Lower leg skin (tissue), 4 donors: ENCODE measurements around the gene CLEC2D. TPM values are rescaled to one million over a fixed set of nuclear protein-coding genes. Genes with fewer than 3 reads are reported as not detected.
"Not testable (repeated sequence)": the region's sequence is repeated elsewhere in the genome, so short reads cannot be mapped to it uniquely, and the experiment has no call there.

Source experiments
- DNase-seq, 2 donors: peaks; one replicate each; pipeline ENCODE4 v3.0.0-alpha.2; 2019; ENCODE audit warnings: low spot score in 2 of 2
- H3K4me3 ChIP-seq: fragments of 200-600 bp; sonication (generic); 2 replicates; pipeline ENCODE4 v1.5.1; 2017; ENCODE audit warnings: mild to moderate bottlenecking, low read depth; ENCODE audit not compliant: poor library complexity, severe bottlenecking
- POLR2A ChIP-seq, 2 donors: fragments of 450-650 bp; IDR thresholded peaks; one replicate each; pipeline ENCODE4 v1.6.1; 2016 to 2017; ENCODE audit warnings: antibody characterized with exemption in 2 of 2, mild to moderate bottlenecking in 1 of 2, moderate library complexity in 1 of 2
- WGBS, 2 donors: methylation state at CpG; one replicate each; pipeline ENCODE4 v1.1.5; 2018; 5-methylcytosine and 5-hydroxymethylcytosine counted together
- intact Hi-C: fragments of 100-400 bp; cut with DNase I; formaldehyde crosslinking; loops from one replicate; pipeline ENCODE4 v1.15.0; 2023; ENCODE audit warnings: low total_unique reads
- total RNA-seq, 4 donors: library from RNA; depleted of rRNA; stranded (reverse); fragments of >200 nt; gene quantifications; one replicate each; pipeline ENCODE4 v1.1.0, GENCODE V29; 2016
- TF ChIP-seq, protein P1 (sequence below), 3 donors: fragments of 450-650 bp; IDR thresholded peaks; one replicate each; pipeline ENCODE4 v1.5.1; 2016; ENCODE audit warnings: antibody characterized with exemption in 3 of 3, mild to moderate bottlenecking in 3 of 3, moderate library complexity in 2 of 3

CLEC2D gene
- total RNA-seq, 4 donors from 2014 or later, result 1.6 to 7.8 (median 2.5) TPM

GRCh38 chr12:9685915-9686314, 16.4 kb downstream of the CLEC2D start:
- DNase-seq, result no peak
- 86 to 90% methylated on average over 4 of the region's 4 CpGs for WGBS, 2 donors
- intact Hi-C loops, result no loop called here
- H3K4me3 ChIP-seq, result no peak overlapping the region
- TF ChIP-seq, protein P1, sequence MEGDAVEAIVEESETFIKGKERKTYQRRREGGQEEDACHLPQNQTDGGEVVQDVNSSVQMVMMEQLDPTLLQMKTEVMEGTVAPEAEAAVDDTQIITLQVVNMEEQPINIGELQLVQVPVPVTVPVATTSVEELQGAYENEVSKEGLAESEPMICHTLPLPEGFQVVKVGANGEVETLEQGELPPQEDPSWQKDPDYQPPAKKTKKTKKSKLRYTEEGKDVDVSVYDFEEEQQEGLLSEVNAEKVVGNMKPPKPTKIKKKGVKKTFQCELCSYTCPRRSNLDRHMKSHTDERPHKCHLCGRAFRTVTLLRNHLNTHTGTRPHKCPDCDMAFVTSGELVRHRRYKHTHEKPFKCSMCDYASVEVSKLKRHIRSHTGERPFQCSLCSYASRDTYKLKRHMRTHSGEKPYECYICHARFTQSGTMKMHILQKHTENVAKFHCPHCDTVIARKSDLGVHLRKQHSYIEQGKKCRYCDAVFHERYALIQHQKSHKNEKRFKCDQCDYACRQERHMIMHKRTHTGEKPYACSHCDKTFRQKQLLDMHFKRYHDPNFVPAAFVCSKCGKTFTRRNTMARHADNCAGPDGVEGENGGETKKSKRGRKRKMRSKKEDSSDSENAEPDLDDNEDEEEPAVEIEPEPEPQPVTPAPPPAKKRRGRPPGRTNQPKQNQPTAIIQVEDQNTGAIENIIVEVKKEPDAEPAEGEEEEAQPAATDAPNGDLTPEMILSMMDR (IDR thresholded peaks at IDR 0.05), result no peak
- no peak for TF ChIP-seq POLR2A (IDR thresholded peaks at IDR 0.05)

- no peak for TF ChIP-seq POLR2A (IDR thresholded peaks at IDR 0.05)
- TF ChIP-seq, protein P1 (IDR thresholded peaks at IDR 0.05), result no peak
- H3K4me3 ChIP-seq, result no peak overlapping the region
- intact Hi-C loops, result no loop called here
- DNase-seq, result no peak
- whole genome bisulfite sequencing, 2 donors, result 73 to 80% methylated on average over 1 of the region's 1 CpG
Measured at GRCh38 chr12:9687228-9687627, 17.7 kb downstream of the CLEC2D start.

DNA sequence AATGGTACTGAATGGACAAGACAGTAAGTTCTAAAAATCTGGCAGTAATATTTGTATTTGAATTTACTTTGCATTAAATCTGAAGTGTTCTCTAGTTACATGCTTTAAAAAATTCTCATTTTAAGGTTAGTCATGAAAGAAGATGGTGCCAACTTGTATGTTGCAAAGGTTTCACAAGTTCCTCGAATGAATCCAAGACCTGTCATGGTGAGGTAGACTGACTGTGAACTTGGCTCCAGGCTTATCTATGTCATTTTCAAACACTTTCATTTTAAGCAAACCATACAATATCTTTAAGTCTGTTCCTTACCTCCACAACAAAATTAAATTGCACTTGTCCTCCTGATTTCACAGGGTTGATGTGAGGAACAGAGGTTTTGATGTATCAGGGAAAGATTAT, 23.4 kb downstream of the CLEC2D start:
- intact Hi-C loops, result no loop called here
- H3K4me3 ChIP-seq, result no peak overlapping the region
- DNase-seq, result no peak
- TF ChIP-seq, protein P1 (IDR thresholded peaks at IDR 0.05), result no peak
- TF ChIP-seq POLR2A (IDR thresholded peaks at IDR 0.05), result no peak
- 88 to 90% methylated on average over 1 of the region's 1 CpG for WGBS, 2 donors

GRCh38 chr12:9694241-9694640, 24.7 kb downstream of the CLEC2D start:
- TF ChIP-seq, protein P1 (IDR thresholded peaks at IDR 0.05), result no peak
- no peak for TF ChIP-seq POLR2A (IDR thresholded peaks at IDR 0.05)
- no peak for DNase-seq
- H3K4me3 ChIP-seq, result no peak overlapping the region
- 53 to 56% methylated on average over 1 of the region's 1 CpG for WGBS, 2 donors
- intact Hi-C loops, result no loop called here

DNA sequence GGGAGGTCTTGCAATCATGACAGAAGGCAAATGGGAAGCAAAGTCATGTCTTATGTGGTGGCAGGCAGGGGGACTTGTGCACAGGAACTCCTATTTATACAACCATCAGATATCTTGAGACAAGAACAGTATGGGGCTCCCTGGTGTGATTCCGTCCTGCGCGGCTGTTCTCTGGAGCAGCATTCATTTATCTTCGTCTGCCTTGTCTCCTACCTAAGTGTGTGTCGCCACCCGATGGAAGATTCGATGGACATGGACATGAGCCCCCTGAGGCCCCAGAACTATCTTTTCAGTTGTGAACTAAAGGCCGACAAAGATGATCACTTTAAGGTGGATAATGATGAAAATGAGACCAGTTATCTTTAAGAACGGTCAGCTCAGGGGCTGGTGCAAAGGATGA, 25.6 kb downstream of the CLEC2D start:
- intact Hi-C loops, DNase-seq, H3K4me3 ChIP-seq: not testable (repeated sequence)
- 96% methylated on average over 9 of the region's 9 CpGs for whole genome bisulfite sequencing, 2 donors

DNA sequence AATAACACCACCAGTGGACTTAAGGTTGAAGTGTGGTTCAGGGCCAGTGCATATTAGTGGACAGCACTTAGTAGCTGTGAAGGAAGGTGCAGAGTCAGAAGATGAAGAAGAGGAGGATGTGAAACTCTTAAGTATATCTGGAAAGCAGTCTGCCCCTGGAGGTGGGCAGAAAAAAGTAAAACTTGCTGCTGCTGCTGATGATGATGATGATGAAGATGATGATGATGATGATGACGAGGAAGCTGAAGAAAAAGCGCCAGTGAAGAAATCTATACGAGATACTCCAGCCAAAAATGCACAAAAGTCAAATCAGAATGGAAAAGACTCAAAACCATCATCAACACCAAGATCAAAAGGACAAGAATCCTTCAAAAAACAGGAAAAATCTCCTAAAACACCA, 26.1 kb downstream of the CLEC2D start:
- H3K4me3 ChIP-seq, DNase-seq, intact Hi-C loops: not testable (repeated sequence)
- WGBS, 2 donors, result 96 to 98% methylated on average over 3 of the region's 3 CpGs

DNA sequence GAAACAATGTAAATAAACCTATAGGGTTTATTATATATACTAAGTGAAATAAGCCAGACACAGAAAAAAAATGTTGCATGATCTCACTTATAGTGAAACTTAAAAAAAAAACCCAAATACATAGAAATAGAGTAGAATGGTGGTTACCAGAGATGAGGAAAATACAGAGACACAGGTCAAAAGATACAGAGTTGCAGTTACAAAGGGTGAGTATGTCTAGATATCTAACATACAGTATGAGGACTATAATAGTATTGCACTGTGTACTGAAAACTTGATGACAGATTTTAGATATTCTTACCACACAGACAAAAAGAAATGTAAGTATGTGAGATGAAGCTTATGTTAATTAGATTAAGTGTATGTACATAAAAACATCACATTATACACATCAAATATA, 28.1 kb downstream of the CLEC2D start:
- H3K4me3 ChIP-seq, result no peak overlapping the region
- TF ChIP-seq, protein P1 (IDR thresholded peaks at IDR 0.05), result no peak
- no peak for TF ChIP-seq POLR2A (IDR thresholded peaks at IDR 0.05)
- intact Hi-C loops, result no loop called here
- DNase-seq, result no peak
